Rectal smooth muscle tissue (tissue), 1 donor: ENCODE results near the gene RGL1.
A peak's percentile ranks its signal among the peaks of the same experiment; 100 is the strongest.
"Not testable (repeated sequence)": the region's sequence is repeated elsewhere in the genome, so short reads cannot be mapped to it uniquely, and the experiment has no call there.

Source experiments
- H3K27ac ChIP-seq: one replicate; pipeline ENCODE4 v1.7.0; 2013; ENCODE audit warnings: low read depth, low read length, inconsistent platforms
- H3K27me3 ChIP-seq: one replicate; pipeline ENCODE4 v1.7.0; 2013; ENCODE audit warnings: low read length; ENCODE audit not compliant: control insufficient read depth, insufficient read depth
- H3K36me3 ChIP-seq: one replicate; pipeline ENCODE4 v1.7.0; 2013; ENCODE audit warnings: low read length; ENCODE audit not compliant: control insufficient read depth, insufficient read depth
- H3K4me1 ChIP-seq: one replicate; pipeline ENCODE4 v1.7.0; 2013; ENCODE audit warnings: low read length; ENCODE audit not compliant: control insufficient read depth, insufficient read depth
- H3K4me3 ChIP-seq: one replicate; pipeline ENCODE4 v1.7.0; 2013; ENCODE audit warnings: low read length
- H3K9ac ChIP-seq: one replicate; pipeline ENCODE4 v1.7.0; 2013; ENCODE audit warnings: low read length

Gene RGL1

GRCh38 chr1:183804916-183805841, at the start of gene RGL1:
Gene RGL1 (plus strand): TSS chr1:183805120. CDS start chr1:183805298, 178 bp downstream.
- Histone ChIP-seq H3K27ac (peak within 1 kb of the TSS; percentile 93), H3K27me3 (no peaks in the 10 kb centered on the region), H3K9ac (peak within 1 kb of the TSS; percentile 84), H3K4me1 (peaks cover 9% of the 10 kb centered on the region), H3K4me3 (peak within 1 kb of the TSS; percentile 83), H3K36me3 (no peaks in the 10 kb centered on the region)

DNA sequence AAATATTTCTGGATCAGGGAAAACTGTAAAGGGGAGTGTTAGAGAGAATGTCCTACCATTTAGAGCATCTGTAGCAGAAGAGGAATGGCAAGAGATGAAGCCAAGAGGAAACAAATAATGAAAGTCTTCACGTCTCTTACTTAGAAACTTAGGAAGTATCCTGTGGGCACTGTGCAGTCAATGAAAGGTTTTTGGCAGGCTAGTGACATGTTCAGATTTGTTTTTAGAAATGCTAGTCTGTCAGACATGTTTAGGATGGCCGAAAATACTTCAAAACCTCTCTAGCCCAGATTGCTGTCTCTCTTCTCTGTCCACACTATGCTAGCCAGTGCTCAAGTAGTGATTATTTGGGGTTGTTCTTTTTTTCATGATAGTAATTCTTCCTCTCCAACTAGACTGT, 48.6 kb upstream of the RGL1 start:
- Histone ChIP-seq H3K36me3 (no peaks in the 10 kb centered on the region), H3K4me1 (no peaks in the 10 kb centered on the region), H3K27ac (no peak overlapping the region), H3K4me3 (no peak overlapping the region), H3K27me3 (no peaks in the 10 kb centered on the region), H3K9ac (no peak overlapping the region)

GRCh38 chr1:183757061-183757460, 47.9 kb upstream of the RGL1 start:
- Histone ChIP-seq H3K4me3 (no peak overlapping the region), H3K4me1 (no peaks in the 10 kb centered on the region), H3K9ac (no peak overlapping the region), H3K36me3 (no peaks in the 10 kb centered on the region), H3K27ac (no peak overlapping the region), H3K27me3 (no peaks in the 10 kb centered on the region)

DNA sequence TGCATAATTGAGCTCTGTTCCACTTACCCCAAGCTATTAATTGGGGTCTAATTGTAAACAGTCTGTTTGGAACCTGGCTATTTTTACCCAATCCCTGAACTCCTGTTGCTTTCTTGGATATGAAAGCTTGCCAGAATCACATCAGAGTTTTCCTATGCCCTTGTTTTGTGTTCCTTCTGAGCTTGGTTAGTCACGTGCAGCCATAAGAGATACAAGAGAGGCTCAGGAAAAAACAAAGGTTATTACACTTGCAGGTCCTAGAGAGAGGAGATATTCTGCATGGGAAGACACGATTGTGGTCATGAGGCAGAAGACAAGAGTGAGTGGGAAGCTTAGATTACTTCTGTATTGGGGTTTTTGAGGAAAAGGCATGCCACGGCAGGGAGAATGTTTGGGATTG, 46.0 kb upstream of the RGL1 start:
- H3K4me1 ChIP-seq = no peaks in the 10 kb centered on the region
- H3K9ac ChIP-seq = no peak overlapping the region
- H3K4me3 ChIP-seq = no peak overlapping the region
- H3K27ac ChIP-seq = no peak overlapping the region
- H3K36me3 ChIP-seq = no peaks in the 10 kb centered on the region
- H3K27me3 ChIP-seq = no peaks in the 10 kb centered on the region

GRCh38 chr1:183760661-183761060, 44.3 kb upstream of the RGL1 start:
- no peaks in the 10 kb centered on the region for H3K36me3 ChIP-seq
- no peaks in the 10 kb centered on the region for H3K4me1 ChIP-seq
- H3K27me3 ChIP-seq = no peaks in the 10 kb centered on the region
- H3K9ac ChIP-seq = no peak overlapping the region
- no peak overlapping the region for H3K27ac ChIP-seq
- H3K4me3 ChIP-seq = no peak overlapping the region

- Histone ChIP-seq H3K4me3 (no peak overlapping the region), H3K27me3 (no peaks in the 10 kb centered on the region), H3K4me1 (no peaks in the 10 kb centered on the region), H3K27ac (no peak overlapping the region), H3K36me3 (no peaks in the 10 kb centered on the region), H3K9ac (no peak overlapping the region)
Observed at GRCh38 chr1:183761871-183762270, 43.0 kb upstream of the RGL1 start.

- not testable (repeated sequence) for H3K36me3 ChIP-seq, H3K4me1 ChIP-seq, H3K27ac ChIP-seq, H3K9ac ChIP-seq, H3K27me3 ChIP-seq, H3K4me3 ChIP-seq
Observed at GRCh38 chr1:183762856-183763255, 42.1 kb upstream of the RGL1 start.

DNA sequence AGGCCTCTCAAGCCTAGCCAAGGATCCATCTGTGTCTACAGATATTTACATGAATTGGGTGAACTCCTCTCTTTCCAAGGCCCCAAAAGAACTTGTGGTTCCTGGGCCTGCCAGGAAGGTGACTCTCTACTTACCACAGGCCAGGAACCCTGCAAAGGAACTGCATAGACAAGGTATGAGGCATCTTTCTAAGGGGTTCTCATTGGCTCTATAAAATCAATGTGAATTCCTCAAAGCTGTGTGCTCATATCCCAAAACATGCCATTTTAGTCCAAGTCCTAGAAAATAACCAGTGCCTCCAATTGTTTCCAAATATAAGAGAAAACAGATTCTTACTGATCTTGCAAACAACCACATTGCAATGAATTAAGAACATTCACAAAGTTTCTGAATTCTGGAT, 39.9 kb upstream of the RGL1 start:
- Histone ChIP-seq H3K4me3 (no peak overlapping the region), H3K27ac (no peak overlapping the region), H3K4me1 (no peaks in the 10 kb centered on the region), H3K27me3 (no peaks in the 10 kb centered on the region), H3K9ac (no peak overlapping the region), H3K36me3 (no peaks in the 10 kb centered on the region)

DNA sequence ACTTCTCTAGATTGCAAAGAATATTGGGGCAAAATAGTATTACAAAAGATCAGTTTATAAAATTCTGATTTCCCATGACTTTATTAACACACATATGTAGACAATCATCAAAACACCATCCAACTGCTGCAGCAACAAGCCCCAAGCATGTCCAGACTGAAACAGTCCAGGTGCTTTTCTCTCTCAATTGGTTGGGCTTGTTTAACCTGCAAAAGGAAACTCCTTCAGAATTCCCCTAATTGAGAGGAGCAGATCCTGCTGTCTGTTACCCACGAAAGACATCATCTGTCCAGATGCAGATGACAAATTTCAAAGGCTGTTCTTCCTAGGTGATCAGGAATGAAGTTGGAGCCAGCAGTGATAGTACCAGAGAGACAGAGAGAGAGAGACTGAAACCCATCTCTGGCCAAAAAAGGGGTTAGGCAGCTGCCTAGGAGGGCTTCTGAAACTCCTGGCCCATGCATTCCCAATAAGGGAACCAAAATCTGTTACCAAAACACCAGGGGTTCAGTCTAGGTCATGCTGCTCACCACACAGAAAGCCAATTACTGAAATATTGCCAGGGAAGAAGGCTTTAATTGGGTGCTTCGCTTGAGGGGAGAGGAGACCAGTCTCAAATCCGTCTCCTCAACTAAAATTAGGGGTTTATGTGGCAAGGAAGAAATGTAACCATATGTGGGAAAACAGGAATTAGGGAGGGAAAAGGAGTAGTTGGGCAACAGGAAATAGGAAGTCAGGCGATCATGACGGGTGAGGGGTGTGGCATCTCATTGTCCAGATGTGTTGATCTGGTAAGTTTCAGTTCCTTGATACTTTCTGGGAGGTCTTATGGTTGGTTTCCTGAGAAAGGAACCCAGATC, 34.7 kb upstream of the RGL1 start:
- H3K9ac ChIP-seq = no peak overlapping the region
- H3K4me3 ChIP-seq = no peak overlapping the region
- no peaks in the 10 kb centered on the region for H3K36me3 ChIP-seq
- no peaks in the 10 kb centered on the region for H3K4me1 ChIP-seq
- no peak overlapping the region for H3K27ac ChIP-seq
- no peaks in the 10 kb centered on the region for H3K27me3 ChIP-seq

DNA sequence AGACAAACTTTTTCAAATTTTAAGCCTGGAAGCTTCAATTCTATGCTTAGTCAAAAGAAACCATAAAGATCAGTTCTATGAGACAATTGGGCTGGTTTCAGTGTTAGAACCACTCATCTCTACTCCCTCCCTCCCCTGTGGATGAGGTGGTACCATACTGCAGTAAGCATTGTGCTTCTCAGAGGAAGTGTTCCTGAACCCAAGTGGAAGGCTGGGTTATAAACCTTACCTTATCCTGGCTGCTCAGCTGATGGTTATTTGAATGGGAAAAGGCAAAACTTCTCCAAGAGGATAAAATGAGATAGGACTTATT, 34.1 kb upstream of the RGL1 start:
- Histone ChIP-seq H3K4me1 (no peaks in the 10 kb centered on the region), H3K4me3 (no peak overlapping the region), H3K36me3 (no peaks in the 10 kb centered on the region), H3K27me3 (no peaks in the 10 kb centered on the region), H3K27ac (no peak overlapping the region), H3K9ac (no peak overlapping the region)

GRCh38 chr1:183773482-183774274, 31.2 kb upstream of the RGL1 start:
- Histone ChIP-seq H3K36me3 (no peaks in the 10 kb centered on the region), H3K4me1 (no peaks in the 10 kb centered on the region), H3K4me3 (no peak overlapping the region), H3K9ac (no peak overlapping the region), H3K27me3 (no peaks in the 10 kb centered on the region), H3K27ac (no peak overlapping the region)

DNA sequence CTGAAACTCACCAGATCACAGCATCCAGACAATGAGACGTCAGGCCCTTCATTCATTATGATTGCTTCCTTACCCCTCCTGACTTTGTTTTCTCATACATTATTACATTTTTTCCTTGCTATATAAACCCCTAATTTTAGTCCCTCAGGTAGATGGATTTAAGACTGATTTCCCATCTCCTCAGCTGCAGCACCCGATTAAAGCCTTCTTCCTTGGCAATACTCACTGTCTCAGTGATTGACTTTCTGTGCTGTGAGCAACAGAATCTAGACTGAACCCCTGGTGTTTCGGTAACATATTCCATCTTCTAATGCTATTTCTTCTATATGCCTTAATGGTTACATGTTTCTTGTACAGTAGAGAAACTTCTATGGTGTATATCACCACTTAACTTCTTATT, 30.0 kb upstream of the RGL1 start:
- H3K4me3 ChIP-seq = no peak overlapping the region
- H3K4me1 ChIP-seq = no peaks in the 10 kb centered on the region
- no peaks in the 10 kb centered on the region for H3K27me3 ChIP-seq
- H3K36me3 ChIP-seq = no peaks in the 10 kb centered on the region
- no peak overlapping the region for H3K27ac ChIP-seq
- no peak overlapping the region for H3K9ac ChIP-seq
